ENCODE results near the gene EEFSEC. TPM values are rescaled to one million over a fixed set of nuclear protein-coding genes. Genes with fewer than 3 reads are reported as not detected.

Gene EEFSEC
- total and polyA plus RNA-seq, 12 donors: 5.5 to 15.6 (median 10.4) TPM

DNA sequence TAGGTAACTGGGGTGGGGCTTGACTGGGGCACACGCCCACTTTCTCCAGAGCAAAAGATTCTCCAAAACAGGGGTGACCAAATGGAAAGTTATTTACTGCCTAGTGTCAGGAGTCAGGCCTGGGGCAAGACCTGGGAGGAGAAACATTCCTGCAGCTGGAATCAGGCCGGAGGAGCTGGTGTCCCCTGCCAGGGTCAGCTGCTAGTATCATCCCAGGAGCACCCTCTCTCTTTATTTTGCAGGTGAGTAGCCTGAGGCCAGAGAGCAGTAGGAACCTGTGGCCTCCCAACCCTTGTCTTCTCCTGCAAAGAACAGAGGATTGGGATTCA is 280.5 kb downstream of the EEFSEC start:
- no peak for TF ChIP-seq POLR2A (IDR thresholded peaks at IDR 0.05)
- TF ChIP-seq, protein P1, sequence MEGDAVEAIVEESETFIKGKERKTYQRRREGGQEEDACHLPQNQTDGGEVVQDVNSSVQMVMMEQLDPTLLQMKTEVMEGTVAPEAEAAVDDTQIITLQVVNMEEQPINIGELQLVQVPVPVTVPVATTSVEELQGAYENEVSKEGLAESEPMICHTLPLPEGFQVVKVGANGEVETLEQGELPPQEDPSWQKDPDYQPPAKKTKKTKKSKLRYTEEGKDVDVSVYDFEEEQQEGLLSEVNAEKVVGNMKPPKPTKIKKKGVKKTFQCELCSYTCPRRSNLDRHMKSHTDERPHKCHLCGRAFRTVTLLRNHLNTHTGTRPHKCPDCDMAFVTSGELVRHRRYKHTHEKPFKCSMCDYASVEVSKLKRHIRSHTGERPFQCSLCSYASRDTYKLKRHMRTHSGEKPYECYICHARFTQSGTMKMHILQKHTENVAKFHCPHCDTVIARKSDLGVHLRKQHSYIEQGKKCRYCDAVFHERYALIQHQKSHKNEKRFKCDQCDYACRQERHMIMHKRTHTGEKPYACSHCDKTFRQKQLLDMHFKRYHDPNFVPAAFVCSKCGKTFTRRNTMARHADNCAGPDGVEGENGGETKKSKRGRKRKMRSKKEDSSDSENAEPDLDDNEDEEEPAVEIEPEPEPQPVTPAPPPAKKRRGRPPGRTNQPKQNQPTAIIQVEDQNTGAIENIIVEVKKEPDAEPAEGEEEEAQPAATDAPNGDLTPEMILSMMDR (IDR thresholded peaks at IDR 0.05): no peak
- Histone ChIP-seq H3K27ac (no peak overlapping the region), H3K9me3 (replicated peaks in 1 of 3) (no peaks in the 10 kb centered on the region), H3K27me3 (peaks cover 17% of the 10 kb centered on the region), H3K36me3 (replicated peaks in 1 of 2) (no peaks in the 10 kb centered on the region), H3K4me1 (replicated peaks in 1 of 2) (peaks cover 4 to 5% of the 10 kb centered on the region in 2 donors), H3K4me3 (no peak overlapping the region)
- no peak for DNase-seq
- intact Hi-C loops (cut with DNase I): no loop called here
- 30 to 80% (median 55%) methylated on average over 1 to 2 of the region's 2 CpGs for WGBS, 4 donors

DNA sequence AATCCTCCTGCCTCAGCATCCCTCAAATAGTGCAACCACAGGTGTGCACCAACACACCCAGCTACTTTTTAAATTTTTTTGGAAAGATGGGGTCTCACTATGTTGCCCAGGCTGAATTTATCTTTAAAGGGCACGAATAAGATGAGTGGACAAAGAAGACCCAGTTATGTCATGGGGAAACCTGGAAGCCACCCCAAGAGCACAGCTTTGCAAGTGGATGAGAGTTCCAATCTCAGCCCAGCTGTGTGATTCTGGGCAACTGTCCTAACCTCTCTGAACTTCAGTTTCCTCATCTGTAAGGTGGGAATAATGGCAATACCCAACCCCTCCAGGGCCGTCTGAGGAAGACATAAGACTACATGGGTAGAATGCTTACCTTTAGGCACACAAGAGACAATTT is 281.2 kb downstream of the EEFSEC start:
- Histone ChIP-seq H3K4me3 (no peak overlapping the region), H3K9me3 (replicated peaks in 1 of 3) (no peaks in the 10 kb centered on the region), H3K36me3 (replicated peaks in 1 of 2) (no peaks in the 10 kb centered on the region), H3K27me3 (peaks cover 19% of the 10 kb centered on the region), H3K4me1 (replicated peaks in 1 of 2) (peaks cover 4 to 5% of the 10 kb centered on the region in 2 donors), H3K27ac (no peak overlapping the region)
- WGBS, 4 donors: 81 to 88% (median 85%) methylated on average over 2 of the region's 2 CpGs
- intact Hi-C loops (cut with DNase I): no loop called here
- TF ChIP-seq, protein P1 (IDR thresholded peaks at IDR 0.05): no peak
- no peak for TF ChIP-seq POLR2A (IDR thresholded peaks at IDR 0.05)
- DNase-seq: no peak

DNA sequence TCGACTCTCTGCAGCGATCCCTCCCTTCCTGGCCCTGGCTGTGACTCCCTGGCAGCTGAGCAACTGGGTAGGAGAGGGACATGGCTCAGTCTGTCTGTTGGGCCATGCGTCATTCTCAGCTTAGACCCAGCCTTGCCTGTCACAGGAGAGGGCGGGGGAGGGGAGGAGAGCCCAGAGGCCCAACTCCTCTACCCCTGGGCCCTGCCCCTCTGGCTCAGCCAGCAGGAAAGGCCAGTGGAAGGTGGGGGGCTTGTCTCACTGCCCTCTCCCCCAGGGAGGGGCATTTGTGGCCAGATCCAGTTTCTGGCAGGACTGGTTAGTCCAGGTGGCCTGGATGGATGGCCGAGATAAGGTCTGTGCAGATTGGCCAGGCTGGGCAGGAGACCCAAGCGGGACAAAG is 281.8 kb downstream of the EEFSEC start:
- no peak for DNase-seq
- Histone ChIP-seq H3K4me3 (no peak overlapping the region), H3K27me3 (peaks cover 19% of the 10 kb centered on the region), H3K27ac (no peak overlapping the region), H3K36me3 (replicated peaks in 1 of 2) (no peaks in the 10 kb centered on the region), H3K4me1 (replicated peaks in 1 of 2) (peaks cover 4 to 5% of the 10 kb centered on the region in 2 donors), H3K9me3 (replicated peaks in 1 of 3) (no peaks in the 10 kb centered on the region)
- TF ChIP-seq POLR2A (IDR thresholded peaks at IDR 0.05): no peak
- TF ChIP-seq, protein P1 (IDR thresholded peaks at IDR 0.05): no peak
- 81 to 92% (median 89%) methylated on average over 3 to 6 of the region's 6 CpGs for WGBS, 4 donors
- intact Hi-C loops (cut with DNase I): no loop called here

DNA sequence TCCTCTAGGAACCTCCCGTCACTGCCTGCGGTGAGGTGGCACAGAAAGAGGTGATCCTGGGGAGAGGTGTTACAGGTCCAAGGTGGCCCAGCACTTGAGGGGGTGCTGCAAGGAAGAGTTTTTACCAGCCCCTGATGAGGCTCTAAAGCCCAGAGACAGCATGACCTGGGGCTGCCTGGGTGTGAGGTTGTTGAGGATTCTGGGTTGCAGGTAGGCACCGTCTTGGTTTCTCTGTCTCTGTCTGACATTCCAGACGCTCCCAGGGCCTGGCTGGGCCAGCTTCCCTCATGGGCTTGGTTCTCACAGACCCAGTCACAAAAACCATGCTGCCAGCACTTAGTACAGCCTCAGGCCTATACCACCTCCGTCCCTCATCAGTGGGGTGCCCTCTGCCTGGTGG is 282.3 kb downstream of the EEFSEC start:
- DNase-seq: no peak
- TF ChIP-seq, protein P1 (IDR thresholded peaks at IDR 0.05): no peak
- TF ChIP-seq POLR2A (IDR thresholded peaks at IDR 0.05): no peak
- Histone ChIP-seq H3K4me1 (replicated peaks in 1 of 2) (peaks cover 4 to 5% of the 10 kb centered on the region in 2 donors), H3K9me3 (replicated peaks in 1 of 3) (no peaks in the 10 kb centered on the region), H3K27ac (no peak overlapping the region), H3K36me3 (replicated peaks in 1 of 2) (no peaks in the 10 kb centered on the region), H3K27me3 (peaks cover 19% of the 10 kb centered on the region), H3K4me3 (no peak overlapping the region)
- 76 to 98% (median 86%) methylated on average over 4 to 5 of the region's 5 CpGs; no CpG with 5 or more reads in 1 of the 4 donors for WGBS, 4 donors
- intact Hi-C loops (cut with DNase I): no loop called here

Measured in adrenal gland (tissue), 12 donors.